K562 (cell line): Measurements from ENCODE around the gene TXNRD2. TPM values are rescaled to one million over a fixed set of nuclear protein-coding genes. Genes with fewer than 3 reads are reported as not detected.
A peak's percentile ranks its signal among the peaks of the same experiment; 100 is the strongest.

Source experiments
- CBFA2T2 ChIP-seq: fragments of 450-650 bp; conservative IDR thresholded peaks from 2 replicates; pipeline ENCODE4 v1.6.1; 2017; ENCODE audit warnings: mild to moderate bottlenecking
- CHD1 ChIP-seq: fragments of 200-600 bp; sonication (generic); IDR thresholded peaks from one replicate; pipeline ENCODE4 v1.6.1; 2012; ENCODE audit warnings: mild to moderate bottlenecking, moderate library complexity, low read length, inconsistent platforms
- E2F6 ChIP-seq, 2 experiments: IDR thresholded peaks; 2 replicates each; pipeline ENCODE4 v1.6.1; 2011; ENCODE audit warnings: borderline replicate concordance in 1 of 2, control low read depth in 1 of 2, low read depth in 1 of 2, low read length in 1 of 2, mild to moderate bottlenecking in 1 of 2, mixed read lengths in 1 of 2, moderate library complexity in 1 of 2; ENCODE audit not compliant: insufficient read depth in 1 of 2, insufficient read length in 1 of 2, poor library complexity in 1 of 2, severe bottlenecking in 1 of 2; ENCODE audit errors: extremely low read depth in 1 of 2
- GABPB2 ChIP-seq: fragments of 250-450 bp; sonication (Bioruptor Pico); conservative IDR thresholded peaks from 2 replicates; pipeline ENCODE4 v1.5.1; 2021; ENCODE audit warnings: mild to moderate bottlenecking
- GTF2E2 ChIP-seq: fragments of 200-800 bp; sonication (Bioruptor generic); IDR thresholded peaks from 2 replicates; pipeline ENCODE4 v1.6.1; 2016; ENCODE audit warnings: missing genetic modification characterization, missing compliant biosample characterization
- KAT8 ChIP-seq: fragments of 450-650 bp; IDR thresholded peaks from 2 replicates; pipeline ENCODE4 v1.6.1; 2016; ENCODE audit warnings: low read depth, mild to moderate bottlenecking
- RB1 ChIP-seq: fragments of 450-650 bp; IDR thresholded peaks from 2 replicates; pipeline ENCODE4 v1.6.1; 2017; ENCODE audit warnings: low read depth, mild to moderate bottlenecking
- TEAD4 ChIP-seq, 2 experiments: sonication (generic) in 1 of 2; formaldehyde crosslinking in 1 of 2; IDR thresholded peaks; 2 replicates each; pipeline versions ENCODE4 v1.6.1 to v1.8.0; 2012 to 2022; ENCODE audit warnings: borderline replicate concordance in 1 of 2, inconsistent platforms in 1 of 2, low read length in 1 of 2, mild to moderate bottlenecking in 1 of 2, missing genetic modification reagents in 1 of 2
- TFE3 ChIP-seq: fragments of 450-650 bp; formaldehyde crosslinking; IDR thresholded peaks from 2 replicates; pipeline ENCODE4 v1.4.0; 2020; ENCODE audit warnings: mild to moderate bottlenecking, mixed read lengths
- UBTF ChIP-seq, 2 experiments: IDR thresholded peaks; 2 replicates each; pipeline ENCODE4 v1.6.1; 2012; ENCODE audit warnings: improper control_type of control experiment in 2 of 2, low read depth in 2 of 2, low read length in 2 of 2, borderline replicate concordance in 1 of 2
- ZNF407 ChIP-seq: fragments of 450-650 bp; IDR thresholded peaks from 2 replicates; pipeline ENCODE4 v1.6.1; 2016; ENCODE audit warnings: low read depth
- polyA plus RNA-seq, 8 experiments: library from polyadenylated mRNA; depleted of rRNA in 4 of 8; stranded (reverse) in 5 of 8; unstranded in 3 of 8; fragments of >200 nt; fragmentation: Nextera tagmentation in 2 of 8; fragmentation: Illumina TruSeq in 1 of 8; extraction: Ambion mirVana in 2 of 8; extraction: Trizol in 1 of 8; gene quantifications; 2 replicates each; pipeline versions ENCODE4 v1.2.1 to v1.2.3, GENCODE V29; 2011 to 2014; ENCODE audit warnings: inconsistent platforms in 1 of 8, missing spikeins in 1 of 8
- total RNA-seq, 7 experiments: library from RNA; depleted of rRNA in 6 of 7; stranded (reverse); fragments of >200 nt in 6 of 7; fragmentation: Illumina TruSeq in 2 of 7; extraction: Trizol in 2 of 7; gene quantifications; 2 replicates each; pipeline versions ENCODE4 v1.2.1 to v1.2.3, GENCODE V29; 2011 to 2021; ENCODE audit warnings: low replicate concordance in 1 of 7

The TXNRD2 gene
- total and polyA plus RNA-seq, 9 of the 15 experiments (the other 6 are each of a cell fraction or from before 2014, with no cell fraction given): 3.3 to 80.2 (median 49.4) TPM

GRCh38 chr22:19988965-19989724, 47.5 kb upstream of the TXNRD2 start (continued):
- TF ChIP-seq ZNF407: no peak
- TF ChIP-seq UBTF (IDR thresholded peaks at IDR 0.05; ENCODE audit: borderline replicate concordance in 1 of 2, low read depth in 2 of 2, low read length in 2 of 2): peak; percentile 41 to 42; a peak in 1 of 4 replicates
- no peak for TF ChIP-seq KAT8
- 0 out of 2 replicates have a peak, but pooled peaks have one; percentile 22 for TF ChIP-seq GTF2E2 (tag)
- peak in 1 of 2 experiments; percentile 31 for TF ChIP-seq E2F6 (IDR thresholded peaks at IDR 0.05; ENCODE audit: borderline replicate concordance in 1 of 2, extremely low read depth in 1 of 2, insufficient read depth in 1 of 2, insufficient read length in 1 of 2, low read depth in 1 of 2, low read length in 1 of 2, poor library complexity in 1 of 2, severe bottlenecking in 1 of 2)
- no peak for TF ChIP-seq TFE3 (CRISPR knock-in tag)
- no peak for TF ChIP-seq GABPB2 (CRISPR knock-in tag)
- TF ChIP-seq TEAD4 (IDR thresholded peaks at IDR 0.05; ENCODE audit: low read length): peak; percentile 13; the same call in 1 of the 2 replicates
- no peak for TF ChIP-seq TEAD4 (CRISPR knock-in tag; IDR thresholded peaks at IDR 0.05; ENCODE audit: borderline replicate concordance)
- TF ChIP-seq CBFA2T2: no peak
- peak; percentile 21; the same call in 1 of the 2 replicates for TF ChIP-seq RB1
- TF ChIP-seq CHD1: peak; percentile 54
